Measurements from ENCODE around the gene CSF1.

Gene CSF1

GRCh38 chr1:109979489-109980091 is 68.9 kb downstream of the CSF1 start:
- no peak for DNase-seq

All from activated CD4-positive, CD25-positive, alpha-beta regulatory T cell treated with anti-CD3 and anti-CD28 coated beads, Interleukin-2, amount 50 U/mL, for 72 hours (primary cell).